ENCODE data around the gene CRELD1. TPM values are rescaled to one million over a fixed set of nuclear protein-coding genes. Genes with fewer than 3 reads are reported as not detected.

The CRELD1 gene
- polyA plus RNA-seq (2011; rRNA removed) (22.5 and 30.3 TPM in 2 replicates), polyA minus RNA-seq (2011; rRNA and poly(A)+ RNA removed) (6.2 and 12.8 TPM in 2 replicates)

DNA sequence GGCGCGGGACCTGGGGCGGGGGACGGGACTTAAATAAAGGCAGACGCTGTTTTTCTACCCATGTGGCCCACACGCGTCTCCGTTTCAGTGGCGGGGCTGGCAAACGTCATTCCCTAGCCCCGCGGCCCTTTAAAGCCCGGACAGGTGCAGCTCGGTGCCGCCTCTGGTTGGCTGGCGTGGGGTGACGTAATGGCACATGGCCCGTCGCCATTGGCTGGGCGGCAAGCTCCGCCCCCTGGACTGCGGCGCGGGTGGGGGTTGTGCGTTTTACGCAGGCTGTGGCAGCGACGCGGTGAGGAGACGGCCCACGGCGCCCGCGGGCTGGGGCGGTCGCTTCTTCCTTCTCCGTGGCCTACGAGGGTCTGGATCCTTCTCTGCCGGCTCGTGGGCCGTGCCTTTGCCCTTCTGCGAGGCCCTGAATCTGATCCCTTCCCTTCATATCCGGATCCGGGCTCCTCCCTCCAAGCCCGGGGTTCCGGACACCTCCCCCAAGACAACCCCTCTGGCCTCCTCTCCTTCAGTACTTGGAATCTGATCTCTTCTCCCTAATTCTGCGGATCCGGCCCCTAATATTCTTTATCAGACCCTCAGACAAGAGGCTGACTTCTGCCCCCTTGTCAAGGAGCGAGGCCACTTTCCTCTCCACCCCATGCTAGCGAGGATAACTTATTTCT lies at the start of gene CRELD1:
CRELD1 (plus strand) TSS at position 274 of the 674 bp plus-strand sequence. CDS start 605 bp downstream, outside the sequence.
- ChIA-PET CTCF (interaction anchor here (0.6 to 5.3 kb wide), 19 partner anchors 8 to 370 kb away, joined by 3 to 29 read pairs (median 5); partner anchors contain the start of genes IL17RC and RPUSD3), POLR2A (interaction anchor here (0.6 to 0.9 kb wide), 5 partner anchors 8 to 289 kb away, joined by 3 to 4 read pairs (median 3); no protein-coding TSS in a partner anchor)
- Histone ChIP-seq H3K36me3 (ENCODE audit: control insufficient read depth, insufficient read depth, low read length) (peaks cover 11% of the 10 kb centered on the region), H3K4me3 (ENCODE audit: low read depth, low read length) (peak within 1 kb of the TSS; percentile 53), H3K27me3 (ENCODE audit: control insufficient read depth, insufficient read depth, low read length) (no peaks in the 10 kb centered on the region)
- peak; percentile 46 for DNase-seq (ENCODE audit: low read depth)
- no peak for TF ChIP-seq CTCF (IDR thresholded peaks at IDR 0.05; ENCODE audit: insufficient read depth, low read depth, low read length)

- 0 out of 2 replicates have a peak, but pooled peaks have one; percentile 10 for TF ChIP-seq CTCF (IDR thresholded peaks at IDR 0.05; ENCODE audit: insufficient read depth, low read depth, low read length)
- CTCF ChIA-PET = interaction anchor here (0.7 to 2.0 kb wide), 5 partner anchors 20 to 168 kb away, joined by 3 to 7 read pairs (median 4); no protein-coding TSS in a partner anchor
- POLR2A ChIA-PET = interaction anchor here (0.7 to 0.8 kb wide), 2 partner anchors 12 to 230 kb away, joined by 3 to 4 read pairs; no protein-coding TSS in a partner anchor
- Histone ChIP-seq H3K4me3 (ENCODE audit: low read depth, low read length) (no peak overlapping the region), H3K36me3 (ENCODE audit: control insufficient read depth, insufficient read depth, low read length) (no peaks in the 10 kb centered on the region), H3K27me3 (ENCODE audit: control insufficient read depth, insufficient read depth, low read length) (no peaks in the 10 kb centered on the region)
- peak; percentile 71 for DNase-seq (ENCODE audit: low read depth)
Observed at GRCh38 chr3:9884555-9885165, 49.0 kb upstream of the CRELD1 start.

GRCh38 chr3:9886328-9886727 lies 47.3 kb upstream of the CRELD1 start:
- POLR2A ChIA-PET = no interaction called here
- no peak overlapping the region for H3K4me3 ChIP-seq (ENCODE audit: low read depth, low read length)

GRCh38 chr3:9887480-9887879 lies 46.2 kb upstream of the CRELD1 start:
- no peaks in the 10 kb centered on the region for H3K27me3 ChIP-seq (ENCODE audit: control insufficient read depth, insufficient read depth, low read length)
- ChIA-PET CTCF (no interaction called here), POLR2A (no interaction called here)
- H3K36me3 ChIP-seq (ENCODE audit: control insufficient read depth, insufficient read depth, low read length) = no peaks in the 10 kb centered on the region
- no peak for DNase-seq (ENCODE audit: low read depth)
- no peak overlapping the region for H3K4me3 ChIP-seq (ENCODE audit: low read depth, low read length)
- TF ChIP-seq CTCF (IDR thresholded peaks at IDR 0.05; ENCODE audit: insufficient read depth, low read depth, low read length) = no peak

More at GRCh38 chr3:9886328-9886727, 47.3 kb upstream of the CRELD1 start:
- Histone ChIP-seq H3K27me3 (ENCODE audit: control insufficient read depth, insufficient read depth, low read length) (no peaks in the 10 kb centered on the region), H3K36me3 (ENCODE audit: control insufficient read depth, insufficient read depth, low read length) (no peaks in the 10 kb centered on the region)
- no peak for DNase-seq (ENCODE audit: low read depth)
- CTCF ChIA-PET = no interaction called here
- TF ChIP-seq CTCF (IDR thresholded peaks at IDR 0.05; ENCODE audit: insufficient read depth, low read depth, low read length) = no peak

DNA sequence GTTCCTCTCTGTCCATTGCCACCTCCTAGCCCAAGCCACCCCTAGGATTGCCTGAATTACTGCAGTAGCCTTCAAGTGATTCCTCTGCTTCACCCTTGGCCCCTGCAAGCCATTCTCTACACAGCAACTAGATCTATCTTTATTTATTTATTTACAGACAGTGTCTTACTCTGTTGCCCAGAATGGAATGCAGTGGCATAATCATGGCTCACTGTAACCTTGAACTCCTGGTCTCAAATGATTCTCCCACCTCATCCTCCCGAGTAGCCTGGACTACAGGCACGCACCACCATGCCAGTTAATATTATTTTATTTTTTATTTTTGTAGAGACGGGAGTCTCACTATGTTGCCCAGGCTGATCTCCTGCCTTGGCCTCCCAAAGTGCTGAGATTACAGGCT lies 45.1 kb upstream of the CRELD1 start:
- CTCF ChIA-PET = no interaction called here
- no peak for TF ChIP-seq CTCF (IDR thresholded peaks at IDR 0.05; ENCODE audit: insufficient read depth, low read depth, low read length)
- DNase-seq (ENCODE audit: low read depth) = no peak
- H3K36me3 ChIP-seq (ENCODE audit: control insufficient read depth, insufficient read depth, low read length) = peaks cover 6% of the 10 kb centered on the region
- POLR2A ChIA-PET = no interaction called here
- no peaks in the 10 kb centered on the region for H3K27me3 ChIP-seq (ENCODE audit: control insufficient read depth, insufficient read depth, low read length)
- H3K4me3 ChIP-seq (ENCODE audit: low read depth, low read length) = no peak overlapping the region
